Gastrocnemius medialis (tissue), 4 donors: ENCODE data around the gene IBSP. TPM values are rescaled to one million over a fixed set of nuclear protein-coding genes. Genes with fewer than 3 reads are reported as not detected.

ENCODE experiments used
- ATAC-seq, 2 donors: fragments of 150-250 bp; one replicate each; pipeline ENCODE4 v1.9.1; 2016
- DNase-seq, 2 donors: peaks; one replicate each; pipeline ENCODE4 v3.0.0-alpha.2; 2019
- H3K27ac ChIP-seq, 4 donors: fragments of 200-600 bp; sonication (generic); 1 replicate in 1 of 4; 2 replicates in 3 of 4; pipeline ENCODE4 v1.5.1; 2016 to 2018; ENCODE audit warnings: mild to moderate bottlenecking in 2 of 4, moderate library complexity in 1 of 4
- H3K27me3 ChIP-seq, 3 donors: fragments of 200-600 bp; sonication (generic) in 2 of 3; 1 replicate in 1 of 3; 2 replicates in 2 of 3; pipeline versions ENCODE4 v1.5.1 to v1.6.0; 2016 to 2019; ENCODE audit warnings: mild to moderate bottlenecking in 1 of 3, moderate library complexity in 1 of 3
- H3K36me3 ChIP-seq, 2 donors: fragments of 200-600 bp; sonication (generic) in 1 of 2; one replicate each; pipeline ENCODE4 v1.5.1; 2017 to 2018
- H3K4me1 ChIP-seq, 2 donors: fragments of 200-600 bp; sonication (generic) in 1 of 2; one replicate each; pipeline ENCODE4 v1.5.1; 2016 to 2017; ENCODE audit warnings: mild to moderate bottlenecking in 2 of 2
- H3K4me3 ChIP-seq, 4 donors: fragments of 200-600 bp; sonication (generic) in 3 of 4; 1 replicate in 1 of 4; 2 replicates in 3 of 4; pipeline ENCODE4 v1.5.1; 2016 to 2019; ENCODE audit warnings: mild to moderate bottlenecking in 2 of 4
- H3K9me3 ChIP-seq, 3 donors: fragments of 200-600 bp; sonication (generic) in 2 of 3; 1 replicate in 1 of 3; 2 replicates in 2 of 3; pipeline ENCODE4 v1.5.1; 2016 to 2019
- POLR2A ChIP-seq, 2 donors: fragments of 450-650 bp; IDR thresholded peaks; one replicate each; pipeline ENCODE4 v1.6.1; 2017; ENCODE audit warnings: antibody characterized with exemption in 2 of 2, mild to moderate bottlenecking in 2 of 2, moderate library complexity in 2 of 2
- in situ Hi-C, 4 donors: fragments of 200-750 bp; cut with MboI; loops; one replicate each; pipeline versions ENCODE4 v1.15.0 to v1.8.0; 2017; ENCODE audit warnings: low sequenced_read_pairs in 4 of 4
- intact Hi-C: fragments of 100-400 bp; cut with DNase I; formaldehyde crosslinking; loops from one replicate; pipeline ENCODE4 v1.15.1; 2023; ENCODE audit warnings: low total_unique reads
- total RNA-seq, 4 donors: library from RNA; depleted of rRNA; stranded (reverse); fragments of >200 nt; gene quantifications; one replicate each; pipeline versions ENCODE4 v1.1.0 to v1.2.3, GENCODE V29; 2016
- TF ChIP-seq, protein P1 (sequence below), 5 experiments: fragments of 450-650 bp in 3 of 5; fragments of 200-600 bp in 2 of 5; sonication (generic) in 2 of 5; IDR thresholded peaks in 4 of 5; conservative IDR thresholded peaks in 1 of 5; 1 replicate in 4 of 5; 2 replicates in 1 of 5; pipeline ENCODE4 v1.5.1; 2016 to 2019; ENCODE audit warnings: antibody characterized with exemption in 5 of 5, mild to moderate bottlenecking in 3 of 5, moderate library complexity in 3 of 5

IBSP gene
- total RNA-seq, 4 donors from 2014 or later, result not detected

DNA sequence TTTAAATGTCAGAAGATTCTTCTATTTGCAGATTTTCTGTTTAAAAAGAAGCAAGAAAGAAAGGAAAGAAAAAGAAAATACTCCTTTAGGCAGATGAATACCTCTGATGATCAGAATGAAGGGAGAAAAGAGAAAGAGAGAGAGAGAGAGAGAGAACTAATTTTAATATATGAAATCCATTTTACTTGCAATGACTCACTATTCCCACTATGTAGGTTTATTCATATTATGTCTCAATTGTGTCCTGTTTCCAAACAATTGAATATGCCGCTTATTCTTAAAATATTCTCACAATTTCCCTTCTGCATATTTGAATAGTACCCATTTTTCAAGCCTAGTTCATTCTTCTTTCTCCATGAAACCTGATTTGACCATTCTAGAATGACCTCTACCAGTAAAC, 45.1 kb downstream of the IBSP start:
- Histone ChIP-seq H3K4me3 (no peak overlapping the region), H3K27me3 (no peaks in the 10 kb centered on the region), H3K4me1 (peaks cover 7 to 9% of the 10 kb centered on the region in 2 donors), H3K9me3 (no peaks in the 10 kb centered on the region), H3K27ac (peak overlapping the region in 2 of 4 donors; percentile 46 to 51), H3K36me3 (no peaks in the 10 kb centered on the region)
- in situ Hi-C loops (loop anchor here (5.0 to 25.0 kb wide), 7 partner anchors 160 to 482 kb away; partner anchors contain the start of gene HSD17B11 (in 2 of the 4)), intact Hi-C loops (loop anchor here (10.0 kb wide), 1 partner anchor 490 kb away; no protein-coding TSS in a partner anchor)
- DNase-seq (no peak), ATAC-seq (no peak)
- no peak for TF ChIP-seq POLR2A (IDR thresholded peaks at IDR 0.05)

DNA sequence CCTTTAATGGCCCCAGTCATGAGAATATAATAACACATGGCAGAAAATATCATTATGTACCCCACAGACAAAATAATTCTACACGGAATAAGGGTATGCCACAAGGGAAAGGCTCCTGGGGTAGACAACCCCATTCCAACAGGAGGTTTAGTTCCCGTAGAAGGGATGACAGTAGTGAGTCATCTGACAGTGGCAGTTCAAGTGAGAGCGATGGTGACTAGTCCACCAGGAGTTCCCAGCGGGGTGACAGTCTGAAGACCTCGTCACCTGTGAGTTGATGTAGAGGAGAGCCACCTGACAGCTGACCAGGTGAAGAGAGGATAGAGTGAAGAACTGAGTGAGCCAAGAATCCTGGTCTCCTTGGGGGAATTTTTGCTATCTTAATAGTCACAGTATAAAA, 46.9 kb downstream of the IBSP start:
- no peaks in the 10 kb centered on the region for H3K27me3 ChIP-seq
- H3K36me3 ChIP-seq, result no peaks in the 10 kb centered on the region
- DNase-seq (no peak), ATAC-seq (no peak)
- intact Hi-C loops (loop anchor here (5.0 to 10.0 kb wide), 2 partner anchors 304 to 491 kb away; no protein-coding TSS in a partner anchor), in situ Hi-C loops (loop anchor here (10.0 to 25.0 kb wide), 6 partner anchors 161 to 484 kb away; partner anchors contain the start of gene HSD17B11 (in 2 of the 4))
- no peak overlapping the region for H3K27ac ChIP-seq
- no peak for TF ChIP-seq POLR2A (IDR thresholded peaks at IDR 0.05)
- TF ChIP-seq, protein P1, sequence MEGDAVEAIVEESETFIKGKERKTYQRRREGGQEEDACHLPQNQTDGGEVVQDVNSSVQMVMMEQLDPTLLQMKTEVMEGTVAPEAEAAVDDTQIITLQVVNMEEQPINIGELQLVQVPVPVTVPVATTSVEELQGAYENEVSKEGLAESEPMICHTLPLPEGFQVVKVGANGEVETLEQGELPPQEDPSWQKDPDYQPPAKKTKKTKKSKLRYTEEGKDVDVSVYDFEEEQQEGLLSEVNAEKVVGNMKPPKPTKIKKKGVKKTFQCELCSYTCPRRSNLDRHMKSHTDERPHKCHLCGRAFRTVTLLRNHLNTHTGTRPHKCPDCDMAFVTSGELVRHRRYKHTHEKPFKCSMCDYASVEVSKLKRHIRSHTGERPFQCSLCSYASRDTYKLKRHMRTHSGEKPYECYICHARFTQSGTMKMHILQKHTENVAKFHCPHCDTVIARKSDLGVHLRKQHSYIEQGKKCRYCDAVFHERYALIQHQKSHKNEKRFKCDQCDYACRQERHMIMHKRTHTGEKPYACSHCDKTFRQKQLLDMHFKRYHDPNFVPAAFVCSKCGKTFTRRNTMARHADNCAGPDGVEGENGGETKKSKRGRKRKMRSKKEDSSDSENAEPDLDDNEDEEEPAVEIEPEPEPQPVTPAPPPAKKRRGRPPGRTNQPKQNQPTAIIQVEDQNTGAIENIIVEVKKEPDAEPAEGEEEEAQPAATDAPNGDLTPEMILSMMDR (IDR thresholded peaks at IDR 0.05 in 4 of 5, conservative IDR thresholded peaks at IDR 0.05 in 1 of 5), result no peak
- no peaks in the 10 kb centered on the region for H3K9me3 ChIP-seq
- H3K4me1 ChIP-seq, result peaks cover 7 to 9% of the 10 kb centered on the region in 2 donors
- no peak overlapping the region for H3K4me3 ChIP-seq

GRCh38 chr4:87848622-87849351, 49.4 kb downstream of the IBSP start:
- H3K4me1 ChIP-seq, result peaks cover 7 to 8% of the 10 kb centered on the region in 2 donors
- in situ Hi-C loops, result loop anchor here (10.0 to 25.0 kb wide), 6 partner anchors 164 to 486 kb away; partner anchors contain the start of gene HSD17B11 (in 2 of the 4)
- peak in 1 of 2 donors; percentile 18 for DNase-seq

GRCh38 chr4:87849612-87850011, 50.3 kb downstream of the IBSP start:
- no peaks in the 10 kb centered on the region for H3K36me3 ChIP-seq
- intact Hi-C loops (loop anchor here (2.0 to 10.0 kb wide), 3 partner anchors 171 to 495 kb away; no protein-coding TSS in a partner anchor), in situ Hi-C loops (loop anchor here (5.0 to 25.0 kb wide), 10 partner anchors 123 to 663 kb away; partner anchors contain the start of genes HSD17B11 (in 2 of the 4), SPP1 (in 2 of the 4) and PYURF (in 1 of the 4))
- DNase-seq (no peak), ATAC-seq (no peak)
- no peaks in the 10 kb centered on the region for H3K9me3 ChIP-seq
- peaks cover 0 to 7% of the 10 kb centered on the region in 2 donors for H3K4me1 ChIP-seq
- no peak overlapping the region for H3K4me3 ChIP-seq
- no peak overlapping the region for H3K27ac ChIP-seq
- H3K27me3 ChIP-seq, result no peaks in the 10 kb centered on the region
- TF ChIP-seq, protein P1 (IDR thresholded peaks at IDR 0.05 in 4 of 5, conservative IDR thresholded peaks at IDR 0.05 in 1 of 5), result no peak

More at GRCh38 chr4:87848622-87849351, 49.4 kb downstream of the IBSP start:
- H3K36me3 ChIP-seq, result no peaks in the 10 kb centered on the region
- intact Hi-C loops, result loop anchor here (2.0 to 10.0 kb wide), 3 partner anchors 170 to 494 kb away; no protein-coding TSS in a partner anchor
- no peaks in the 10 kb centered on the region for H3K27me3 ChIP-seq
- H3K4me3 ChIP-seq, result peak overlapping the region in 3 of 4 donors; percentile 4 to 30 (median 28)
- H3K9me3 ChIP-seq, result no peaks in the 10 kb centered on the region
- peak; percentile 75 to 80 for ATAC-seq
- H3K27ac ChIP-seq, result peak overlapping the region in 3 of 4 donors; percentile 15 to 36 (median 34)
- TF ChIP-seq POLR2A (IDR thresholded peaks at IDR 0.05), result no peak
- TF ChIP-seq, protein P1 (IDR thresholded peaks at IDR 0.05 in 4 of 5, conservative IDR thresholded peaks at IDR 0.05 in 1 of 5), result peak; percentile 23 to 62 (median 48)

DNA sequence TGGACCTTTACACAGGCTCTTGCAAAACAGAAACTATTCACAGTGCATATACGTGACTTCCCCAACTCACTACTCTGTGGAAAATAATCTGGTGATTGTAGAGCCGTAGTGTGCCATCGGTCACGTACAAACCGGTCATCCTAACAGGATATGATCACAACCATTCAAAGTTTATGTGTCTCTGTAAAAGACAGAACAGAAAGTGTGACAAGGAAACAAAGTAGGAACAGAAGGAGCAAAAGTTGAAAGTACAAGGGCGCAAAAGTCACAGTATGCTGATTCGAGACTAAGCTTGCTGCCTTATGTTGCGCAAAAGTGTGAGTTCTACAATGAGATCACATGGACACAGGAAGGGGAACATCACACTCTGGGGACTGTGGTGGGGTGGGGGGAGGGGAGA, 52.0 kb downstream of the IBSP start:
- Histone ChIP-seq H3K27ac (no peak overlapping the region), H3K36me3 (no peaks in the 10 kb centered on the region), H3K9me3 (no peaks in the 10 kb centered on the region), H3K4me3 (no peak overlapping the region), H3K4me1 (peaks cover 0 to 7% of the 10 kb centered on the region in 2 donors), H3K27me3 (no peaks in the 10 kb centered on the region)
- intact Hi-C loops (no loop called here), in situ Hi-C loops (loop anchor here (5.0 to 25.0 kb wide), 5 partner anchors 121 to 661 kb away; partner anchors contain the start of genes SPP1 (in 2 of the 4) and PYURF (in 1 of the 4))
- DNase-seq, result peak in 1 of 2 donors; percentile 10
- no peak for TF ChIP-seq POLR2A (IDR thresholded peaks at IDR 0.05)
- TF ChIP-seq, protein P1 (IDR thresholded peaks at IDR 0.05 in 4 of 5, conservative IDR thresholded peaks at IDR 0.05 in 1 of 5), result no peak
- ATAC-seq, result peak in 1 of 2 donors; percentile 39
